GM23338 (cell line): ENCODE measurements around the gene JAKMIP2. TPM values are rescaled to one million over a fixed set of nuclear protein-coding genes. Genes with fewer than 3 reads are reported as not detected.

Source experiments
- CREB1 ChIP-seq: fragments of 250-450 bp; sonication (Bioruptor Pico); IDR thresholded peaks from 2 replicates; pipeline ENCODE4 v1.5.0; 2020; ENCODE audit warnings: low read depth, mild to moderate bottlenecking, moderate library complexity
- EZH2 ChIP-seq: fragments of 200-600 bp; sonication (generic); IDR thresholded peaks from one replicate; pipeline ENCODE4 v1.8.0; 2017; ENCODE audit warnings: antibody characterized with exemption, mild to moderate bottlenecking, low read depth; ENCODE audit not compliant: unreplicated experiment
- EZH2phosphoT487 ChIP-seq: fragments of 200-600 bp; sonication (generic); IDR thresholded peaks from one replicate; pipeline ENCODE4 v1.8.1; 2018; ENCODE audit warnings: antibody characterized with exemption; ENCODE audit not compliant: unreplicated experiment
- JUNB ChIP-seq: IDR thresholded peaks from one replicate; pipeline ENCODE4 v1.6.1; 2016; ENCODE audit warnings: antibody characterized with exemption; ENCODE audit not compliant: unreplicated experiment
- NANOG ChIP-seq: IDR thresholded peaks from 2 replicates; pipeline ENCODE4 v1.6.1; 2016; ENCODE audit warnings: antibody characterized with exemption, borderline replicate concordance
- REST ChIP-seq: IDR thresholded peaks from one replicate; pipeline ENCODE4 v1.6.1; 2018; ENCODE audit warnings: antibody characterized with exemption; ENCODE audit not compliant: unreplicated experiment
- STAT1 ChIP-seq: IDR thresholded peaks from one replicate; pipeline ENCODE4 v1.6.1; 2016; ENCODE audit warnings: antibody characterized with exemption; ENCODE audit not compliant: unreplicated experiment
- ZNF331 ChIP-seq: fragments of 250-450 bp; sonication (Bioruptor Pico); IDR thresholded peaks from 2 replicates; pipeline ENCODE4 v1.5.0; 2020; ENCODE audit warnings: low read depth, mild to moderate bottlenecking, moderate library complexity
- polyA plus RNA-seq: library from polyadenylated mRNA; unstranded; fragments of >200 nt; fragmentation: Nextera tagmentation; extraction: Ambion mirVana; gene quantifications from 2 replicates; pipeline ENCODE4 v1.2.1, GENCODE V29; 2016
- total RNA-seq: library from RNA; depleted of rRNA; stranded (reverse); fragments of >200 nt; shearing (Covaris generic); gene quantifications from 2 replicates; pipeline ENCODE4 v1.2.3, GENCODE V29; 2014
- TF ChIP-seq, protein P1 (sequence below): fragments of 250-450 bp; sonication (Bioruptor Pico); IDR thresholded peaks from 2 replicates; pipeline ENCODE4 v1.5.0; 2020; ENCODE audit warnings: mild to moderate bottlenecking, moderate library complexity
- TF ChIP-seq, protein P2 (sequence below): IDR thresholded peaks from 2 replicates; pipeline ENCODE4 v1.6.1; 2016; ENCODE audit warnings: antibody characterized with exemption

The JAKMIP2 gene
- total and polyA plus RNA-seq, 2 experiments from 2014 or later: 20.5 to 27.2 TPM

GRCh38 chr5:147552897-147553296 lies 229.6 kb downstream of the JAKMIP2 start (continued):
- TF ChIP-seq, protein P1, sequence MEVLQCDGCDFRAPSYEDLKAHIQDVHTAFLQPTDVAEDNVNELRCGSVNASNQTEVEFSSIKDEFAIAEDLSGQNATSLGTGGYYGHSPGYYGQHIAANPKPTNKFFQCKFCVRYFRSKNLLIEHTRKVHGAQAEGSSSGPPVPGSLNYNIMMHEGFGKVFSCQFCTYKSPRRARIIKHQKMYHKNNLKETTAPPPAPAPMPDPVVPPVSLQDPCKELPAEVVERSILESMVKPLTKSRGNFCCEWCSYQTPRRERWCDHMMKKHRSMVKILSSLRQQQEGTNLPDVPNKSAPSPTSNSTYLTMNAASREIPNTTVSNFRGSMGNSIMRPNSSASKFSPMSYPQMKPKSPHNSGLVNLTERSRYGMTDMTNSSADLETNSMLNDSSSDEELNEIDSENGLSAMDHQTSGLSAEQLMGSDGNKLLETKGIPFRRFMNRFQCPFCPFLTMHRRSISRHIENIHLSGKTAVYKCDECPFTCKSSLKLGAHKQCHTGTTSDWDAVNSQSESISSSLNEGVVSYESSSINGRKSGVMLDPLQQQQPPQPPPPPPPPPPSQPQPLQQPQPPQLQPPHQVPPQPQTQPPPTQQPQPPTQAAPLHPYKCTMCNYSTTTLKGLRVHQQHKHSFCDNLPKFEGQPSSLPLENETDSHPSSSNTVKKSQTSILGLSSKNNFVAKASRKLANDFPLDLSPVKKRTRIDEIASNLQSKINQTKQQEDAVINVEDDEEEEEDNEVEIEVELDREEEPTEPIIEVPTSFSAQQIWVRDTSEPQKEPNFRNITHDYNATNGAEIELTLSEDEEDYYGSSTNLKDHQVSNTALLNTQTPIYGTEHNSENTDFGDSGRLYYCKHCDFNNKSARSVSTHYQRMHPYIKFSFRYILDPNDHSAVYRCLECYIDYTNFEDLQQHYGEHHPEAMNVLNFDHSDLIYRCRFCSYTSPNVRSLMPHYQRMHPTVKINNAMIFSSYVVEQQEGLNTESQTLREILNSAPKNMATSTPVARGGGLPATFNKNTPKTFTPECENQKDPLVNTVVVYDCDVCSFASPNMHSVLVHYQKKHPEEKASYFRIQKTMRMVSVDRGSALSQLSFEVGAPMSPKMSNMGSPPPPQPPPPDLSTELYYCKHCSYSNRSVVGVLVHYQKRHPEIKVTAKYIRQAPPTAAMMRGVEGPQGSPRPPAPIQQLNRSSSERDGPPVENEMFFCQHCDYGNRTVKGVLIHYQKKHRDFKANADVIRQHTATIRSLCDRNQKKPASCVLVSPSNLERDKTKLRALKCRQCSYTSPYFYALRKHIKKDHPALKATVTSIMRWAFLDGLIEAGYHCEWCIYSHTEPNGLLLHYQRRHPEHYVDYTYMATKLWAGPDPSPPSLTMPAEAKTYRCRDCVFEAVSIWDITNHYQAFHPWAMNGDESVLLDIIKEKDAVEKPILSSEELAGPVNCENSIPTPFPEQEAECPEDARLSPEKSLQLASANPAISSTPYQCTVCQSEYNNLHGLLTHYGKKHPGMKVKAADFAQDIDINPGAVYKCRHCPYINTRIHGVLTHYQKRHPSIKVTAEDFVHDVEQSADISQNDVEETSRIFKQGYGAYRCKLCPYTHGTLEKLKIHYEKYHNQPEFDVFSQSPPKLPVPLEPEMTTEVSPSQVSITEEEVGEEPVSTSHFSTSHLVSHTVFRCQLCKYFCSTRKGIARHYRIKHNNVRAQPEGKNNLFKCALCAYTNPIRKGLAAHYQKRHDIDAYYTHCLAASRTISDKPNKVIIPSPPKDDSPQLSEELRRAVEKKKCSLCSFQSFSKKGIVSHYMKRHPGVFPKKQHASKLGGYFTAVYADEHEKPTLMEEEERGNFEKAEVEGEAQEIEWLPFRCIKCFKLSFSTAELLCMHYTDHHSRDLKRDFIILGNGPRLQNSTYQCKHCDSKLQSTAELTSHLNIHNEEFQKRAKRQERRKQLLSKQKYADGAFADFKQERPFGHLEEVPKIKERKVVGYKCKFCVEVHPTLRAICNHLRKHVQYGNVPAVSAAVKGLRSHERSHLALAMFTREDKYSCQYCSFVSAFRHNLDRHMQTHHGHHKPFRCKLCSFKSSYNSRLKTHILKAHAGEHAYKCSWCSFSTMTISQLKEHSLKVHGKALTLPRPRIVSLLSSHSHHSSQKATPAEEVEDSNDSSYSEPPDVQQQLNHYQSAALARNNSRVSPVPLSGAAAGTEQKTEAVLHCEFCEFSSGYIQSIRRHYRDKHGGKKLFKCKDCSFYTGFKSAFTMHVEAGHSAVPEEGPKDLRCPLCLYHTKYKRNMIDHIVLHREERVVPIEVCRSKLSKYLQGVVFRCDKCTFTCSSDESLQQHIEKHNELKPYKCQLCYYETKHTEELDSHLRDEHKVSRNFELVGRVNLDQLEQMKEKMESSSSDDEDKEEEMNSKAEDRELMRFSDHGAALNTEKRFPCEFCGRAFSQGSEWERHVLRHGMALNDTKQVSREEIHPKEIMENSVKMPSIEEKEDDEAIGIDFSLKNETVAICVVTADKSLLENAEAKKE: no peak
- TF ChIP-seq ZNF331 (CRISPR knock-in tag) (no peak), EZH2phosphoT487 (no peak), STAT1 (no peak), NANOG (no peak), JUNB (no peak), CREB1 (no peak), EZH2 (no peak), REST (no peak)
- TF ChIP-seq, protein P2, sequence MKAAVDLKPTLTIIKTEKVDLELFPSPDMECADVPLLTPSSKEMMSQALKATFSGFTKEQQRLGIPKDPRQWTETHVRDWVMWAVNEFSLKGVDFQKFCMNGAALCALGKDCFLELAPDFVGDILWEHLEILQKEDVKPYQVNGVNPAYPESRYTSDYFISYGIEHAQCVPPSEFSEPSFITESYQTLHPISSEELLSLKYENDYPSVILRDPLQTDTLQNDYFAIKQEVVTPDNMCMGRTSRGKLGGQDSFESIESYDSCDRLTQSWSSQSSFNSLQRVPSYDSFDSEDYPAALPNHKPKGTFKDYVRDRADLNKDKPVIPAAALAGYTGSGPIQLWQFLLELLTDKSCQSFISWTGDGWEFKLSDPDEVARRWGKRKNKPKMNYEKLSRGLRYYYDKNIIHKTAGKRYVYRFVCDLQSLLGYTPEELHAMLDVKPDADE: no peak
